HG03280 (cell line): ENCODE results near the gene PTPN14.
"Not testable (repeated sequence)": the region's sequence is repeated elsewhere in the genome, so short reads cannot be mapped to it uniquely, and the experiment has no call there.

Experiments used
- ATAC-seq: cut with Tn5 transposase; IDR thresholded peaks from one replicate; pipeline ENCODE4 v1.9.1; 2021; ENCODE audit warnings: mild to moderate bottlenecking, moderate library complexity; ENCODE audit not compliant: unreplicated experiment

PTPN14 gene

DNA sequence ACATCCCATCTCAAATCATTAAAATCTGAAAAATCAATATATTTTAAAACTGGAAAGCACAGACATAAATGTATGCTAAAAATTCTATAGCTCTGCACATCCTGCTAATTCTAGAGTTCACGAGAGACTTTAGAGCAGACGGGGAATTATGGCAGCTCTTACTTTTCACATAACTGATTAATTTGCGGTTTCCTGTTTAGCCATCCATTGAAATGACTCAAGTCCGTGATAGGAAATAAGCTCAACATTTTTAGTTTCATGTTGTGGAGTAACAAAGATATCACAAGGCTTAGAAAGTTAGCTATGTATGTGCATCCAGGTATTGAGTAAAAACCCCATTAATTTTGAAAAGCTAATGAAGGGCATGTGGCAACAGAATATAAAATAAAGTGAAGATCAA, 147.2 kb downstream of the PTPN14 start:
- no peak for ATAC-seq

DNA sequence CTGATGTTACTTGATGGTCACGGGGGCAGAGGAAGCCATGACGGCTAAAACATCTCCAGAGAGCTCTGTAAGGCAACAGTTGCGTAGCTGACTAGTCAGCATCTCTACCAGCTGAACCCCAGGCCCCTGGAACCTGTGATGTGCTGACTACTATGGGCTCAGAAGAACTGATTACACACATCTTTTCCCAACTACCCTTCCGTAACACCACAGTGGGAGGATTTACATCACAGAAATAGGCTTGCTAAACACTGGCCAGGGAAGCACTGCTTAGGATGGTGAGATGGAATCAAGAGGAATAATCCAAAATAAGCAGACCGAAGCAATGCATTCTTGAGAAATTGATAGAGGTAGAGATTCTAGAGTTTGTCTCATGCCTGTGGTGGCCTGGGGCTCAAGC, 148.0 kb downstream of the PTPN14 start:
- ATAC-seq: no peak

DNA sequence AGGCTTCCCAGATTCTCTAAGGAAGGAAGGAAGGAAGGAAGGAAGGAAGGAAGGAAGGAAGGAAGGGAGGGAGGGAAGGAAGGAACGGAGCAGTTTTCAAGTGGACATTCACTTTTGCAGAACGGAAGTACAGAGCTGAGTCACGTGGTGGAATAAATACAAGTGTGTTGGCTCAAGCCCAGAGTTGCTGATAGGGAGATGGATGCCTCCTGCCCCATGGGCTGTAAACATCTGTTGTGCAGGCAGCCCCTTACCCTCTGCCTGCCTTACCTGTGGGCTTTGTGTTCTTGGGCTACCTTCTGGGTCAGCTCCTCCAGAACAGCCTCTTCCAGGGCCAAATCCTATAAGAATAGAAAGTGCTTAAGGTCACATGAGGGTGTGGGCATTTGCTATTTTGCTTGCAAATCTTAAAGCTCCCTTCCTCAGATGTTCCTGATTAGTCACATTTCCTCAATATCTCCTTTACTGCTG, 148.8 kb downstream of the PTPN14 start:
- ATAC-seq: no peak

DNA sequence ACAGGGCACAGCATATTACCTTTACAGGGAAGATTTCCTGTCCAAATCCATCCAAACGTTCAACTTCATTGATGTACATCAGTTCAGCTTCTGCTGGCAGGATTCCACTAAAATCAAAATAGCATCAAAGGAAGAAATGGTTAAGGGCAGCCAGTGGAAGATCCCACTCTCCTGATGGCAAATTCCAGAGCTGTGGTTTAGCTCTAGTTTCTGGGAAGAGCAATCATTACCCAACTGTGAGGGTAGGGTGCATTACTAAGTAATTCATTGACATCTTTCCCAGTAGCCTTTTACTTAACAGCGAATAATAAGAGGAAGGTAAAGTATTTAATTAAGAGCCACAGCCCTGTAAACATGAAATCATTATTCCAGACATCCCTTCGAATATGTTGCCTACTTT, 149.7 kb downstream of the PTPN14 start:
- no peak for ATAC-seq

DNA sequence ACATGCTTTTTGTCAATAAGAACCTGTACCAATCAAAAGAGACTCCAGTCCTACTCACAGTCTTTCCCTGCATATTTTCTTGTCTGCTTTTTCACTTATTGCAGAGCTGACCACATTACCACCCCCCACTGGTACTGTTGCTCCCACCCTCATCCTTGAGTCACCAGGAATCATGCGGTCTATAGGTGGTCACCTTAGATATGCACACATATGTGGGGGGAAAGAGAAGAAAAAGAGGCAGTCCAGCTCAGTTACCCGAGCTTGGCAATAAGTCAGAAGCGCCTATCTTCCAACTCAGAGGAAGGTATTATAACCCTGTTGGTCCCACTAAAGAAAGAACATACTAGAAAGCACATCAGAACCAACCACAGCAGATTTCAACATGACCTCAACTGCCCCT, 151.3 kb downstream of the PTPN14 start:
- ATAC-seq: no peak

DNA sequence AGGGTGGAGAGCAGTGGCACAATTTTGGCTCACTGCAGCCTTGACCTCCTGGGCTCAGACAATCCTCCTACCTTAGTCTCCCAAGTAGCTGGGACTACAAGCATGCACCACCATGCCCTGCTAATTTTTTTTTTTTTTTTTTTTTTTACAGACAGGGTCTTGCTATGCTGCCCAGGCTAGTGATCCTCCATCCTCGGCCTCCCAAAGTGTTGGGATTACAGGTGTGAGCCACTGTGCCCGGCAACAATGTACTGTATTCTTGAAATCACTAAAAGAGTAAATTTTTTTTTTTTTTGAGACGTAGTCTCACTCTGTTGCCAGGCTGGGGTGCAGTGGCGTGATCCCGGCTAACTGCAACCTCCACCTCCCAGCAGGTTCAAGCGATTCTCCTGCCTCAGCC, 152.9 kb downstream of the PTPN14 start:
- no peak for ATAC-seq

DNA sequence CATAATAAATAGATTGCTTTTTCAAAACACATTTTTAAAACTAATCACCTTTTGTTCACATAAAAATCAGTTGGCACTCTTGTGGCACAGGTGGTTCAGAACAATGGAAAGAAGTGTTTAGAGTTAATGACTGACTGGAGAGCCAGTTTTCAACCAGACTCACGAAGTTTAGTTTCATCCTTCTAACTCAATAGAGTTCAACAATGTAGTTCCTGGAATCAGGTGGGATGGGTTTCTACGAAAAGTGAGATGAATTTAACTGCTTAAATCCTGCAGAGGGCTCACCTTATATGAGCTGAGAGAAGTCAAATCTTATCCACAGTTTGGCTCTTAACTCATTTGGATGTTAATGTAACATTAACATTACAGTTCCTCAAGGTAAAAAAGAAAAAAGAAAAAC, 153.9 kb downstream of the PTPN14 start:
- ATAC-seq: no peak

DNA sequence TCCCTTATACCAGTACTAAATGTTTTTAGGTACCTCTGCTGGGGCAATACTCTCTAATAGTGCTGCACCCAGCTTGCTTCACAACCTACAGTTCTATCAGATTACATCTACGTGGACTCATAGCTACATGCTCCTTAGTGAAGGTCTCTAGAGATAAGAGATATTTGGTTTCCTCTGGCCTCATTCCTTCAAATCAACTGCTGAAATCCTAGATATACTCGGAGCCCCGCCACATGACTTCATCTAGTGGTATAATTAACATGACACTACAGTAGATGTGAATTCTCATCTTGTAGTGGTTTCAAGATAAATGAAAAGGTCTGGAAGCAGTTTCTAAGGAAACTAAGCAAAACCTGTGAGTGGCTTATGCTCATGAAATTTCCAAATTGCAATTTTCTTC, 155.1 kb downstream of the PTPN14 start:
- ATAC-seq: no peak

DNA sequence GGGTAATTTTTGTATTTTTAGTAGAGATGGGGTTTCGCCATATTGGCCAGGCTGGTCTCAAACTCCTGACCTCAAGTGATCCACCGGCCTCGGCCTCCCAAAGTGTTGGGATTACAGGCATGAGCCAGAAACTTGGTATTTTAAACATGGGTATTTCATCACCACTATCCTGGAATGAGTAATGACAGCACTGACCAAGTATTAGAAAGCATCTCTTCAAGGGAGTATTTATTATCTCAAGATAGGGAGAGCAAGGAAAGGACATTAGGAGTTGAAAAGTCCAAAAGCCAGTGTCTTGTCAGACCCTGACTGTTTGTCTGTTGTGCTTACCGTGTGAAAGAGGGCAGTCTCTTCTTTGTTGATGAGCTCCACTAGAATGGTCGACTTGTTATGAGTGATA, 156.8 kb downstream of the PTPN14 start:
- not testable (repeated sequence) for ATAC-seq

DNA sequence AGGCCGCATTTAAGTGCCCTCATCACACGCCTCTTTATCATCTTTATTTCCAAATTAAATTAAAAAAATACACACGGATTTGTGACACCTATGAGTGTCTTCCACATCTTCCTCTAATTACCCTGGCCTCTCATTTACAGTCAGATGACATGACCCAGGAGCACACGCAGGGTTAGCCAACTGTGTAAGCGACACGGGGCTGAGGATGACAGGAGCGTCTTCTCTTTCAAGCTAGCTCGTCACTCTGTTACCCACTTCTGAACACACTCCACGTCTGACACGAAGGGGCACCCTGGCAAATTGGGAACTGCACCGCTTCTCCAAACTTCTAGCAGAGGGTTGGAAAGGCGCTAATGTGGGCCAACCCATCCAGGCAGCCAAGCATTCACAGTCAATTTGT, 158.3 kb downstream of the PTPN14 start:
- ATAC-seq: no peak

DNA sequence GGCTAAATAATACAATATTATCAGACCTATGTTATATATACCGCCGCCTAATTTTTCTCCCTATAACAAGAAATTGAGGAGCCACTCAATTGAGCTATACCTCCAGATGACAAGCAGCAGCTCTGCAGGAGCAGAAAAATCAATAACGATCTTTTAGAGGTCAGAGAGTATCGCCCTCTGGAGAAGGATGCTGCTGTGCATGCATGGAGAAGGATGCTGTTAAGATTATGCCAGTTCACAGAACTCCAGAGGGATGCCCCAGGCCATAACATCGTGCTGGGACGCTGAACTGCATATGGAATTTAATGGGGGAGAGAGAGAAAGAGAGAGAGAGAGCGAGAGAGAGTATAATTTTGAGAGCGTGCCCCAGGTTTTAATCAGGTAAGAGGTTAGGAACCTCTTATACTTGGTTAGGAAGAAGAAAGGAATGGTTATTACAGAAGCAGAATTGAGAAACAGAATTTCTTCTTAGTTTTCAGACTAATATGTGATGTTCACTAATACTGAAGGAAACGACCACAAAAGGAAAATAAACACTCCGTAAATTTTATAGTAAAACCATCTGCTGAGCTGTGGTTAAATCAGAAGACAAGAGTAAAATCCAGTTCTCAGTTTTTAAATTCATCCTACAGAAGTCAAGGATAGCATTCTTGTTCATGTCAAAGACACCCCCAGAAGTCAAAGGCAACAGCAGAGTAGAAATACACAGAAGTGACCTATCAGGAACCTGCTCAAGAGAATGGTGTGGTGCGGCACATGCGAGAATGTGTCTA, 159.3 kb downstream of the PTPN14 start:
- no peak for ATAC-seq

DNA sequence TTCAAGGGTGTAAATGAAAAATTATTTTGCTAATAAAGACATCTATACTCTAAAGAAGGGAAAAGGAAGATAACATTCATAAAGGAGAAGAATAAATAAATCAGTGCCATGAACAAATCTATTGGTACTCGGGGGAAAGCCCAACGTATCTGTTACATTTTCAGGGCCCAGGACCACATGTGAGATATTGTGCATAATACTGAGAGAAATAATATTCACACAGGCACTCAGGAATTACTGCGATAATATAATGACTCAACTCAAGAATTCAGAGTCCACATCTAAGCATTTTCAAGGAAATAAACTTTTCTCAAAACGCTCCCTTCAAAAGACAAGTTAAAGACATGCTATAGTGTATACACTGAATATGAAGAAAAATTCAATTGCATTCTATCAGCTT, 161.7 kb downstream of the PTPN14 start:
- ATAC-seq: no peak

DNA sequence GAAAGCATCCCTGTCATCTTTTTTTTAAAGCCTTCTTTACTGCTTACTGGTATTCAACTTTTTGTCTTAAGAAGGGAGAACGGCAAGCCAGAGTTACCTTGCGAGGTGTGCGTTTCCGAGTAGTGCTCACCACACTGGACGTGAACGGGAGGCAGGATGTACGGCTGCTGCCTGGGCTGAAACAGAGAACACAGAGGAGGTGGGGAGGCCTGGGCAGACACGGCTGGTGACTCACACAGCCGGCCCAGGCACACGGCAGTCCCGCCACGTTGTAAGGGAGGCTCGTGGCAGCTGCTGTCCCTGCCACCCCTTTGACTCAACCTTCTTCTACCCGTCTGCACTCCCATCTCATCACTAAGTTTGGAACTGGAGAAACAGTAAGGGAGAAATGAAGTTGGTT, 164.7 kb downstream of the PTPN14 start:
- ATAC-seq: no peak

DNA sequence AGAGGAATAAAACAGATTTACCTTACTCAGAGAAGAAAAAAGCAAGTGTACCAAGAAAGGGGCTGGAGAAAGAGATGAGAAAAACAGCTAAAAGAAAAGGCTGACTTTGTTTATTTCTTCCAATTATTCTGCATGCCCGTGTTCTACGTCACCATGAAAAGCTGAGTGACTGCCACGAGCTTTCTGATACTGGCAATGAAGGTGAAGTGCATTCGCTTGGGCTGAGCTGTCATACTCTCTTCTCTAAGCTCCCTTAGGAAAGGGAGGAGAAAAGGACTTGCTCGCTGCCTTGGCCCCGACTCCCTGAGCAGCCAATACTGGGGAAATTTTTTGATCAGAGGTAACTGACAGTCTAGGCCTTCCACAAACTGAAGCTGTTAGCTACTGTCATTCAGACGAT, 165.1 kb downstream of the PTPN14 start:
- no peak for ATAC-seq

DNA sequence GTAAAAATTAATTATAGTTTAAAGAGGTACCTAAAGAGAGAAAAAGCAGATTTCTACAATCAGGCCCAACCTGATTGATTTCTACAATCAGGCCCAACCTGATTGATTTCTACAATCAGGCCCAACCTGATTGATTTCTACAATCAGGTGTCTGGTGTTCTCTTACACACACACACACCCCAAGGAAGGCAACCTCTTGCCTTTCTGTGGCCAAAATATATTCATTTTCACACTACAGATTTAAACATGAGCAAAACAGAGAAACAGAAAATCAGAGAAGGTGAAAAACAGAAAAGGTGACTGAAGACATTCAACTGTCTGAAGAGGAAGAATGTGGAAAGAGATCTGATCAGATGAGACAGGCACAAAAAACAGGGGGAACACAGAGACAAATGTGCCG, 166.0 kb downstream of the PTPN14 start:
- ATAC-seq: no peak

DNA sequence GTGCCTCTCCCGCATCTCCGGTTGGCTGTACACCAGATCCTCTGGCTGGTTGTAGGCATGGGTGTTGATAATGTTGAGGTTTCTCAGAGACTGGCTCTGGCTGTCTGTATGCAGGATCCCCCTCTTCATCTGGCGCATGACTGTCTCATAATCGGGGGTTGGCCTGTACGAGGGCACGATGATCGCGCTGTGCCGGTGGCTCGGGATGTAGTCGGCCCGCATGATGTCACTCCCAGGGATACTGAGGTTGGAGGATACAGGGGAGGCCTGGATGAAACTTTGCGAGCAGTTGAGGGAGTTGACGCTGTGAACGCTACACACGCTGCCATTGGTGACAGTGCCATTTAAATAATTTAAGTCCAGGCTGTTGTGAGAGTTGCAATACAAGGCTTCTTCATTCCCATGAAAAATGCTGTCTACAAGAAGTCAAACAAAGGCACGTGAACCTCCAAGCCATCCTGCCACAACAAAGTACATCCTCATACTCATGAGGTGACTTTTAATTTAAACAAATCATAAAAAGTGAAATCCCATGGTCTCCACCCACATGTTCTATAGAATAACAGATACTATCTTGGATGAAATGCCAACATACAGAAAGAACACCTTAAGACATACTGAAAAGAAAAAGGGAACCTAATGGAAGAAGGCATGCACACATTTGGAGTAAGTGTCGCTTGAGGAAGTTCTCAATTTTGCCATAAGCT, 166.9 kb downstream of the PTPN14 start:
- no peak for ATAC-seq

DNA sequence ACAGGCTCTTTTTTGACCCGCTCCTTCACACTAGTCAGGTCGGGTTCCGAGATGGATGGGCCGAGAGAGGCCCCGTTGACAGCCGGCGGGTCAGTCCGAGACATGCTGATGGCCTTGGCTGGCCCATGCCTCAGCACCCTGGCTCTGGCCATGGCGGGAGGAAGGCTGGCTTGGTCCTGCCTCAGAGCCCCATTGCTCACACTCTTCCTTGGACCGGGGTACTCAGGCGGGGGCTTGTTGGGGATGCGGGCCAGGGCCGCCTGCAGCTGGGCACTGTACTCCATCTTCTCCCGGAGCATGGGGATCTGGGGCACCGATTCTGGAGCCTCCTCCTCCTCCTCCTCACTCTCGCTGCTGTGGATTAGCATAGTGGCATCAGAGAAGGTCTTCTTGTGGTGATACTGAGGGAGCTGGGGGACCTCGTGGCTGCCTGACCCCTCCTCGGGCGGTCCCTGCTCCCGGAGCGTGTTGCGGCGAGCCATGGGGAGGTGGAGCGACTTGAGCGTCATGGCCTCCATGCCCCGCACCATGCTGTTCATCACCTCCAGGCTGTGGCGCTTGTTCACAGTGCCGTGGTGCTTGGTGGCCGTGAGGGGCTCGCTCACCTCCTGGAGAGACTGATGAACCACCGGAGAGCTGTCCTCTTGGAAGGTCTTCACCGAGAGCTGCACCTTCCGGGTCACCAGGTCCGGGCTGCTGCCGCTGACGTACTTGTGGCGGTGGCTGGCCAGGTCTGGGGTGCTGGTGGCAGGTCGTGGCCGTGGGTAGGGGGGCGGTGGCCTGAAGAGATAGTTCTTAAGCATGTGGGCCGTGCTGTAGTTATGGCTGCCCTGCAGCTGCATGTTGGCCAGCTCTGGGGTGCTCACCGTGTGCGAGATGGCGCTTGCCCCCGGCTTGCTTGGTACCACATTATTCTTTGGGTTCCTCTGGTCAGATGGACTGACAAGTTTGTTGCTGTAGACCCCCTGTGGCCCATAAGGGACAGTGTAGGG, 167.7 kb downstream of the PTPN14 start:
- ATAC-seq: no peak

DNA sequence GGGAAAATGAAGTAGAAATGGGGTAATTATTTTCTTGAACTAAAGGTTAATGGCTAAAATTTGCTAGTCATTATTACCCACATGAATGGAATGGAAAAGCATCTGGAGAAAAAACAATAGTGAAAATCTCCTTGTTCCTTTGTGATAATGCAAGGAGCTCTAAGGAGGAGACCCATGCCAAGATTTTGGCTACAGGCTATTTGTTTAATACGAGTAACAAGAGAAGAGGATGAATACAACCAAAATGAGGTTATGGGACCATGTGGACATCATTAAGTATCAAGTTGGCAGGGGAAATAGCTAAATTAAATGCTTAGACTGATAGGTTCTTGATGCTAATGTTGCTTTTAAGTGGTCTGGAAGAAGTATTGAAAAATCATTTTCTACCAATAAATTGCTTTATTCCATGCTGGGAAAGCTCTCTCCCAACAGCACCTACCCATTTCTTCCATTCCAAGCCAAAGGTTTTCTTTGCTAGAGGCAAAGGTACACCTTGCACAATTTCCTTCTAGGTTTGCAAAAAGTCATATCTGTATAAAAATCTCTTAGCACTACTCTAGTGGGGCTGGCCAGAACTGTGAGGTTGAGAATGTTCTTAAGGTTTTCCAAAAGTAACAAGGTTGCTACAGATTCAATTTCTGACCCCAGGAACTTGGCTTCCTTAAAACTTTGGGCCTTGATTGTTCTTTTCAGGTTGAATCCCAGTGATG, 170.3 kb downstream of the PTPN14 start:
- ATAC-seq: no peak

DNA sequence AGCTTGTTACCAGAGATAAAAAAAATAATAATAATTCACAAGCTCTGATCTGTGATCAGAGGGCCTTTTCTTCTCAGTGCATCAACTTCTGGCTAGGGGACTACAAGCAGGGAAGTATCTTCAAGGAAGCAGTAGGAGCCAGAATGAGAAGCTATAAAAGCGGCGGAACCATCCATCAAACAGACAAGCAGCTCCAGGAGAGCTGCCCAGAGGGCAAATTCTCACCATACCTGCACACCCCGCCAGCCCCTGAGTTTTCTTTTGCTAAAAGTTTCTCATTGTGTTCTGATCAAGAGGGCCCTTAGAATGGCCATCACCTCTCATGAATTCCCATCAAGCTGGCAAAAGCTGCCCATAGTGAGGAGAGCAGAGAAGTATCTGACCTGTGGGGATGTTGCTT, 171.0 kb downstream of the PTPN14 start:
- no peak for ATAC-seq

DNA sequence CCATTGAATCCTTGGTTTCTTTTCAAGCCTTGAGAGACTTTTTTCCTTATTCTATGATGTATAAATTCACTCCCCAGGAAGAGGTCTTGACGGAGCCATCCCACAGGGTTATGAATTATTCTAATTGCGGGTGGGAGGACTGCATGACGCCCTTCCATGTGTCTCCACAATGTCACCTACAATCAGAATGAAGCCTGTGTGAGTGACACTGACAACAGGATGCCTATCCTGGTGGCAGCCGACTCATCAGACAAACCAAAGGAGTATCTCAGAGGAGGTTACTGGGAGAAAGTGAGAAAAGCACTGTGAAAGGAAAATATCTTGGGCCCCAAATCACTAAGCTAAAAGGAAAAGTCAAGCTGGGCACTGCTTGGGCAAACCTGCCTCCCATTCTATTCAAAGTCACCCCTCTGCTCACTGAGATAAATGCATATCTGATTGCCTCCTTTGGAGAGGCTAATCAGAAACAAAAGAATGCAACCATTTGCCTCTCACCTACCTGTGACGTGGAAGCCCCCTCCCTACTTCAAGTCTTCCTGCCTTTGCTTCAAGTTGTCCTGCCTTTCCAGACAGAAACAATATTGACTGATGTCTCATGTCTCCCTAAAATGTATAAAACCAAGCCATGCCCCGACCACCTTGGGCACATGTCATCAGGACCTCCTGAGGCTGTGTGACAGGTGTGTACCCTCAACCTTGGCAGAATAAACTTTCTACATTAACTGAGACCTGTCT, 172.0 kb downstream of the PTPN14 start:
- ATAC-seq: no peak
